Kidney (tissue), 14 donors: ENCODE data around the gene APOL2. TPM values are rescaled to one million over a fixed set of nuclear protein-coding genes. Genes with fewer than 3 reads are reported as not detected.
A peak's percentile ranks its signal among the peaks of the same experiment; 100 is the strongest.
"Not testable (repeated sequence)": the region's sequence is repeated elsewhere in the genome, so short reads cannot be mapped to it uniquely, and the experiment has no call there.

Experiments used
- DNase-seq, 5 donors: peaks; one replicate each; pipeline ENCODE4 v3.0.0-alpha.2; 2013 to 2020
- FAIRE-seq: peaks from 2 replicates; lab custom pipeline; 2012; peaks lifted over from hg19 to GRCh38; lab: Jason Lieb, UNC
- H3K27ac ChIP-seq, 2 donors: one replicate each; pipeline ENCODE4 v1.7.0; 2013; ENCODE audit warnings: low read depth in 2 of 2, low read length in 2 of 2, inconsistent platforms in 1 of 2
- H3K27me3 ChIP-seq: one replicate; pipeline ENCODE4 v1.7.1; 2013; ENCODE audit warnings: low read length, inconsistent platforms; ENCODE audit not compliant: control insufficient read depth, insufficient read depth
- H3K36me3 ChIP-seq, 3 donors: one replicate each; pipeline versions ENCODE4 v1.7.0 to v1.7.1; 2013; ENCODE audit warnings: low read length in 3 of 3, control low read depth in 1 of 3, inconsistent platforms in 1 of 3; ENCODE audit not compliant: insufficient read depth in 3 of 3, control insufficient read depth in 2 of 3
- H3K4me1 ChIP-seq, 3 donors: one replicate each; pipeline versions ENCODE4 v1.7.0 to v1.7.1; 2013; ENCODE audit warnings: low read length in 3 of 3, inconsistent platforms in 1 of 3, low read depth in 1 of 3; ENCODE audit not compliant: control insufficient read depth in 2 of 3, insufficient read depth in 2 of 3
- H3K4me3 ChIP-seq, 3 donors: one replicate each; pipeline versions ENCODE4 v1.7.0 to v1.8.1; 2013; ENCODE audit warnings: low read length in 3 of 3, control low read depth in 1 of 3, inconsistent platforms in 1 of 3
- H3K9ac ChIP-seq, 3 donors: one replicate each; pipeline versions ENCODE4 v1.7.0 to v1.7.1; 2013; ENCODE audit warnings: low read length in 3 of 3, control low read depth in 1 of 3, inconsistent platforms in 1 of 3
- H3K9me3 ChIP-seq, 3 donors: one replicate each; pipeline versions ENCODE4 v1.7.0 to v1.7.1; 2013; ENCODE audit warnings: low read length in 3 of 3, control low read depth in 1 of 3, inconsistent platforms in 1 of 3; ENCODE audit not compliant: control insufficient read depth in 2 of 3, insufficient read depth in 1 of 3
- CTCF ChIP-seq: IDR thresholded peaks from 3 replicates; pipeline ENCODE4 v1.5.1; 2012; ENCODE audit warnings: mild to moderate bottlenecking, moderate library complexity, borderline replicate concordance; ENCODE audit not compliant: insufficient read depth; ENCODE audit errors: extremely low read depth
- intact Hi-C: fragments of 100-400 bp; cut with DNase I; formaldehyde crosslinking; loops from one replicate; pipeline ENCODE4 v1.11.1; 2022
- polyA plus RNA-seq: library from polyadenylated mRNA; stranded (reverse); fragments of 350-450 nt; fragmentation: Illumina TruSeq; extraction: RNeasy Lipid Tissue Mini Kit (QIAGEN cat#74804); gene quantifications from one replicate; pipeline ENCODE4 v1.2.3, GENCODE V29; 2014; ENCODE audit warnings: low read depth, low replicate concordance; ENCODE audit not compliant: insufficient read depth
- total RNA-seq: library from RNA; stranded (reverse); fragmentation: NEBNext Ultra II Directional; extraction: Animal tissue kit (Norgen Biotek cat#: 25700); gene quantifications from one replicate; pipeline ENCODE4 v1.2.1, GENCODE V29; 2021
- donor health status: control.
- donor health status: control.
- donor health status: control.
- donor health status: control.
- donor health status: control.
- donor health status: DM: yes; HTN: yes; CAD: no.
- donor health status: Normal renal cell carcinoma (clear cell type).

Gene APOL2
- total and polyA plus RNA-seq, 2 donors from 2014 or later: 34.8 to 48.8 TPM

GRCh38 chr22:36204001-36204631, 35.2 kb downstream of the APOL2 start:
- H3K9me3 ChIP-seq: no peaks in the 10 kb centered on the region
- H3K9ac ChIP-seq: no peak overlapping the region
- no peak overlapping the region for H3K4me3 ChIP-seq
- H3K4me1 ChIP-seq: peaks cover 0 to 15% (median 2%) of the 10 kb centered on the region in 3 donors
- FAIRE-seq: no peak
- TF ChIP-seq CTCF: no peak
- no peaks in the 10 kb centered on the region for H3K27me3 ChIP-seq
- no peak overlapping the region for H3K27ac ChIP-seq
- intact Hi-C loops: no loop called here
- H3K36me3 ChIP-seq: no peaks in the 10 kb centered on the region
- DNase-seq: peak in 1 of 5 donors; percentile 31

- H3K36me3 ChIP-seq, H3K27ac ChIP-seq, intact Hi-C loops, H3K27me3 ChIP-seq, FAIRE-seq, H3K9me3 ChIP-seq, H3K9ac ChIP-seq, H3K4me3 ChIP-seq: not testable (repeated sequence)
- DNase-seq: peak in 1 of 5 donors; percentile 20
- H3K4me1 ChIP-seq: peaks cover 0 to 14% (median 2%) of the 10 kb centered on the region in 3 donors
Observed at GRCh38 chr22:36203441-36203840, 35.9 kb downstream of the APOL2 start.

- peaks cover under 1 to 15% (median 2%) of the 10 kb centered on the region in 3 donors for H3K4me1 ChIP-seq
- H3K27ac ChIP-seq, H3K27me3 ChIP-seq, H3K9ac ChIP-seq, intact Hi-C loops, FAIRE-seq, H3K9me3 ChIP-seq, H3K36me3 ChIP-seq: not testable (repeated sequence)
- peak overlapping the region in 1 of 3 donors; percentile 30 for H3K4me3 ChIP-seq
- DNase-seq: peak in 4 of 5 donors; percentile 52 to 86 (median 68)
Observed at GRCh38 chr22:36202906-36203305, 36.4 kb downstream of the APOL2 start.

- no peak within 1 kb of the TSS for H3K9ac ChIP-seq
- peak in 3 of 5 donors; percentile 41 to 91 (median 78) for DNase-seq
- H3K4me1 ChIP-seq: peaks cover 7 to 24% (median 12%) of the 10 kb centered on the region in 3 donors
- intact Hi-C loops: no loop called here
- no peaks in the 10 kb centered on the region for H3K9me3 ChIP-seq
- no peak for TF ChIP-seq CTCF
- H3K4me3 ChIP-seq: no peak within 1 kb of the TSS
- no peak within 1 kb of the TSS for H3K27ac ChIP-seq
- H3K27me3 ChIP-seq: no peaks in the 10 kb centered on the region
- H3K36me3 ChIP-seq: no peaks in the 10 kb centered on the region
- no peak for FAIRE-seq
Observed at GRCh38 chr22:36201630-36202319, 37.6 kb downstream of the APOL2 start, which contains the start of gene APOL4. TSS of gene APOL4 (minus strand) at chr22:36201809. CDS start at chr22:36201734, 75 bp downstream.

GRCh38 chr22:36201025-36201424, 38.3 kb downstream of the APOL2 start:
- H3K27me3 ChIP-seq, H3K36me3 ChIP-seq, H3K27ac ChIP-seq, intact Hi-C loops, FAIRE-seq, H3K4me3 ChIP-seq, DNase-seq, H3K9ac ChIP-seq, H3K9me3 ChIP-seq: not testable (repeated sequence)
- H3K4me1 ChIP-seq: peaks cover 7 to 25% (median 13%) of the 10 kb centered on the region in 3 donors
